Liver (tissue), 9 donors: Measurements from ENCODE around the gene RIOX2. TPM values are rescaled to one million over a fixed set of nuclear protein-coding genes. Genes with fewer than 3 reads are reported as not detected.

Source experiments
- DNase-seq: peaks from one replicate; pipeline ENCODE4 v3.0.0-alpha.2; 2017; ENCODE audit warnings: low spot score
- H3K27ac ChIP-seq, 2 donors: one replicate each; pipeline ENCODE4 v1.7.0; 2013; ENCODE audit warnings: inconsistent platforms in 2 of 2, low read length in 2 of 2, control low read depth in 1 of 2, low read depth in 1 of 2, mild to moderate bottlenecking in 1 of 2
- H3K27me3 ChIP-seq, 4 donors: one replicate each; pipeline versions ENCODE4 v1.6.1 to v1.7.0; 2013; ENCODE audit warnings: low read length in 3 of 4, inconsistent platforms in 1 of 4, mild to moderate bottlenecking in 1 of 4, moderate library complexity in 1 of 4; ENCODE audit not compliant: control insufficient read depth in 4 of 4, insufficient read depth in 4 of 4
- H3K36me3 ChIP-seq, 4 donors: one replicate each; pipeline versions ENCODE4 v1.6.1 to v1.7.0; 2013; ENCODE audit warnings: low read length in 3 of 4, mild to moderate bottlenecking in 3 of 4, low read depth in 1 of 4, moderate library complexity in 1 of 4; ENCODE audit not compliant: control insufficient read depth in 4 of 4, insufficient read depth in 3 of 4
- H3K4me1 ChIP-seq, 4 donors: one replicate each; pipeline versions ENCODE4 v1.6.1 to v1.7.0; 2013; ENCODE audit warnings: low read length in 3 of 4, mild to moderate bottlenecking in 3 of 4, moderate library complexity in 1 of 4; ENCODE audit not compliant: control insufficient read depth in 4 of 4, insufficient read depth in 4 of 4
- H3K4me3 ChIP-seq, 3 donors: one replicate each; pipeline versions ENCODE4 v1.6.1 to v1.7.0; 2013; ENCODE audit warnings: low read length in 3 of 3, control low read depth in 1 of 3, low read depth in 1 of 3, mild to moderate bottlenecking in 1 of 3
- H3K9ac ChIP-seq, 2 donors: one replicate each; pipeline ENCODE4 v1.7.0; 2013; ENCODE audit warnings: low read length in 2 of 2, mild to moderate bottlenecking in 2 of 2, moderate library complexity in 2 of 2, control low read depth in 1 of 2, low read depth in 1 of 2
- H3K9me3 ChIP-seq, 4 donors: one replicate each; pipeline versions ENCODE4 v1.6.1 to v1.7.0; 2013; ENCODE audit warnings: low read length in 3 of 4; ENCODE audit not compliant: control insufficient read depth in 4 of 4
- EGR1 ChIP-seq, 2 donors: IDR thresholded peaks; 2 replicates each; pipeline ENCODE4 v1.6.1; 2016 to 2018; ENCODE audit warnings: antibody characterized with exemption in 2 of 2, low read depth in 2 of 2
- FOXA1 ChIP-seq: IDR thresholded peaks from 2 replicates; pipeline ENCODE4 v1.6.1; 2016; ENCODE audit warnings: antibody characterized with exemption
- FOXA2 ChIP-seq: IDR thresholded peaks from 2 replicates; pipeline ENCODE4 v1.6.1; 2016; ENCODE audit warnings: antibody characterized with exemption
- GABPA ChIP-seq, 2 donors: IDR thresholded peaks in 1 of 2; conservative IDR thresholded peaks in 1 of 2; 2 replicates each; pipeline ENCODE4 v1.6.1; 2016; ENCODE audit warnings: antibody characterized with exemption in 2 of 2, mild to moderate bottlenecking in 1 of 2, moderate library complexity in 1 of 2
- HNF4A ChIP-seq, 2 donors: conservative IDR thresholded peaks; 2 replicates each; pipeline ENCODE4 v1.6.1; 2016; ENCODE audit warnings: antibody characterized with exemption in 2 of 2, mild to moderate bottlenecking in 2 of 2
- HNF4G ChIP-seq: IDR thresholded peaks from 2 replicates; pipeline ENCODE4 v1.6.1; 2016; ENCODE audit warnings: antibody characterized with exemption
- JUND ChIP-seq, 2 donors: IDR thresholded peaks; 2 replicates each; pipeline ENCODE4 v1.6.1; 2016; ENCODE audit warnings: antibody characterized with exemption in 2 of 2
- NR2F2 ChIP-seq: IDR thresholded peaks from 2 replicates; pipeline ENCODE4 v1.6.1; 2016; ENCODE audit warnings: antibody characterized with exemption
- RAD21 ChIP-seq, 2 donors: IDR thresholded peaks; 2 replicates each; pipeline ENCODE4 v1.6.1; 2016; ENCODE audit warnings: antibody characterized with exemption in 2 of 2, mild to moderate bottlenecking in 2 of 2
- RXRA ChIP-seq, 2 donors: IDR thresholded peaks; 2 replicates each; pipeline ENCODE4 v1.6.1; 2017 to 2018; ENCODE audit warnings: antibody characterized with exemption in 2 of 2, mild to moderate bottlenecking in 1 of 2
- YY1 ChIP-seq: IDR thresholded peaks from 2 replicates; pipeline ENCODE4 v1.6.1; 2016; ENCODE audit warnings: antibody characterized with exemption, mild to moderate bottlenecking
- WGBS: extraction: QIAGEN DNeasy Blood & Tissue Kit; methylation state at CpG from one replicate; pipeline ENCODE4 v1.1.7; 2013; 5-methylcytosine and 5-hydroxymethylcytosine counted together
- polyA plus RNA-seq, 2 donors: library from polyadenylated mRNA; stranded (reverse) in 1 of 2; unstranded in 1 of 2; fragments of 200-250 nt in 1 of 2; fragments of >200 nt in 1 of 2; fragmentation: Nextera tagmentation in 1 of 2; extraction: Ambion mirVana in 1 of 2; gene quantifications; one replicate each; pipeline versions ENCODE4 v1.2.1 to v1.2.3, GENCODE V29; 2013 to 2015
- total RNA-seq, 2 donors: library from RNA; depleted of rRNA; stranded (reverse); fragments of >200 nt; gene quantifications; one replicate each; pipeline ENCODE4 v1.2.3, GENCODE V29; 2014
- TF ChIP-seq, protein P1 (sequence below): fragments of 150-350 bp; IDR thresholded peaks from 2 replicates; pipeline ENCODE4 v1.5.1; 2017; ENCODE audit warnings: improper control_type of control experiment, low read depth, low read length; ENCODE audit not compliant: missing input control
- TF ChIP-seq, protein P2 (sequence below): IDR thresholded peaks from 2 replicates; pipeline ENCODE4 v1.6.1; 2016; ENCODE audit warnings: antibody characterized with exemption, mild to moderate bottlenecking
- TF ChIP-seq, protein P3 (sequence below): IDR thresholded peaks from 2 replicates; pipeline ENCODE4 v1.6.1; 2016; ENCODE audit warnings: antibody characterized with exemption
- TF ChIP-seq, protein P4 (sequence below): IDR thresholded peaks from 2 replicates; pipeline ENCODE4 v1.6.1; 2016; ENCODE audit warnings: antibody characterized with exemption
- TF ChIP-seq, protein P5 (sequence below): IDR thresholded peaks from 2 replicates; pipeline ENCODE4 v1.6.1; 2016; ENCODE audit warnings: antibody characterized with exemption
- donor health status: healthy.
- donor health status: healthy.
- donor health status: healthy.
- donor health status: healthy.
- donor health status: healthy.

Gene RIOX2
- total and polyA plus RNA-seq, 4 donors = 8.2 to 19.9 (median 11.0) TPM

DNA sequence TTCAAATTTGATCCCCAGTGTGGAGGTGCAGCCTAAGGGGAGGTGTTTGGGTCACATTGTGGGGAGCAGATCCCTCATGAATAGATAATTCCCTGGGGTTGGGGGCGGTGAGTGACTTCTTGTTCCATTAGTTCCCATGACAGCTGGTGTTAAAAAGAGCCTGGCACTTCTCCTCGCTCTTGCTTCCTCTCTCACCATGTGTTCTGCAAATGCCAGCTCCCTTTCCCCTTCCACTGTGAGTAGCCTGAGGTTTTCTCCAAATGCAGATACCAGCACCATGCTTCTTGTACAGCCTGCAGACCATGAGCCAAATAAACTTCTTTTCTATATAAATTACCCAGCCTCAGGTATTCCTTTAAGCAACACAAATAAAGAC is 23.1 kb downstream of the RIOX2 start (continued):
- TF ChIP-seq, protein P1, sequence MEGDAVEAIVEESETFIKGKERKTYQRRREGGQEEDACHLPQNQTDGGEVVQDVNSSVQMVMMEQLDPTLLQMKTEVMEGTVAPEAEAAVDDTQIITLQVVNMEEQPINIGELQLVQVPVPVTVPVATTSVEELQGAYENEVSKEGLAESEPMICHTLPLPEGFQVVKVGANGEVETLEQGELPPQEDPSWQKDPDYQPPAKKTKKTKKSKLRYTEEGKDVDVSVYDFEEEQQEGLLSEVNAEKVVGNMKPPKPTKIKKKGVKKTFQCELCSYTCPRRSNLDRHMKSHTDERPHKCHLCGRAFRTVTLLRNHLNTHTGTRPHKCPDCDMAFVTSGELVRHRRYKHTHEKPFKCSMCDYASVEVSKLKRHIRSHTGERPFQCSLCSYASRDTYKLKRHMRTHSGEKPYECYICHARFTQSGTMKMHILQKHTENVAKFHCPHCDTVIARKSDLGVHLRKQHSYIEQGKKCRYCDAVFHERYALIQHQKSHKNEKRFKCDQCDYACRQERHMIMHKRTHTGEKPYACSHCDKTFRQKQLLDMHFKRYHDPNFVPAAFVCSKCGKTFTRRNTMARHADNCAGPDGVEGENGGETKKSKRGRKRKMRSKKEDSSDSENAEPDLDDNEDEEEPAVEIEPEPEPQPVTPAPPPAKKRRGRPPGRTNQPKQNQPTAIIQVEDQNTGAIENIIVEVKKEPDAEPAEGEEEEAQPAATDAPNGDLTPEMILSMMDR = no peak
- no peak for TF ChIP-seq HNF4G

DNA sequence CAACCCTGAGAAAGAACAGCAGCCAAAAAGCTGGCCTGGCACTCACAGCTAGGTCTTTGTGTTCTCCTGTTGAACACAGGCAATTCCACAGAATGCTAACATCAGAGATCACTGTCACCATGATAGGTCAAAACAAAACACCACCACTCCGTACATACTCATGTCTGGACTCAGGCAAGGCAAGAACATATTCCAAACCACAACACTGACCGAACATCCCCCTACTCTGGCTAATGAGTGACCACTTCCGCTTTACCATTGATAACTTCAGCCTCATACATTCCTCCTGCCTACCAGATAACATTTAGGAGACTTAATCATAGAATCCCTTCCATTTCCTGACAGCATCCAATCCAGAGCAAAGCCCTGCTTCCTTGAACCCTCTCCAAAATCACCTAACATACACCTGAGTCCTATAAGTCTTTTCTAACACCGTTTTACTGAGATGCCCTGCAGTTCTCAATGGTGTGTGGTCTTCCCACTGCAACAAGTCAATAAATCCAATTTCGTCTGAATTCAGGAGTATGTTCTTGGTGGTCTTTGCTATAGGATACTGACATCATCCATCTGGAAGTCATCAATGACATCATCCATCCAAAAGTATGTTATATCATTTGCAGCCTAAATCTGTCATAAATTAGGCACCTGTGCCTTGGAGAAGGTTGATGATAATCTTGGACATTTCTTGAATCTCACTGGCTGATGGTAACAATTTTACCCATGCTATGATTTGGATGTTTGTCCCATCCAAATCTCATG is 23.7 kb downstream of the RIOX2 start:
- H3K4me3 ChIP-seq = no peak overlapping the region
- H3K9me3 ChIP-seq = no peaks in the 10 kb centered on the region
- no peak overlapping the region for H3K27ac ChIP-seq
- TF ChIP-seq, protein P2, sequence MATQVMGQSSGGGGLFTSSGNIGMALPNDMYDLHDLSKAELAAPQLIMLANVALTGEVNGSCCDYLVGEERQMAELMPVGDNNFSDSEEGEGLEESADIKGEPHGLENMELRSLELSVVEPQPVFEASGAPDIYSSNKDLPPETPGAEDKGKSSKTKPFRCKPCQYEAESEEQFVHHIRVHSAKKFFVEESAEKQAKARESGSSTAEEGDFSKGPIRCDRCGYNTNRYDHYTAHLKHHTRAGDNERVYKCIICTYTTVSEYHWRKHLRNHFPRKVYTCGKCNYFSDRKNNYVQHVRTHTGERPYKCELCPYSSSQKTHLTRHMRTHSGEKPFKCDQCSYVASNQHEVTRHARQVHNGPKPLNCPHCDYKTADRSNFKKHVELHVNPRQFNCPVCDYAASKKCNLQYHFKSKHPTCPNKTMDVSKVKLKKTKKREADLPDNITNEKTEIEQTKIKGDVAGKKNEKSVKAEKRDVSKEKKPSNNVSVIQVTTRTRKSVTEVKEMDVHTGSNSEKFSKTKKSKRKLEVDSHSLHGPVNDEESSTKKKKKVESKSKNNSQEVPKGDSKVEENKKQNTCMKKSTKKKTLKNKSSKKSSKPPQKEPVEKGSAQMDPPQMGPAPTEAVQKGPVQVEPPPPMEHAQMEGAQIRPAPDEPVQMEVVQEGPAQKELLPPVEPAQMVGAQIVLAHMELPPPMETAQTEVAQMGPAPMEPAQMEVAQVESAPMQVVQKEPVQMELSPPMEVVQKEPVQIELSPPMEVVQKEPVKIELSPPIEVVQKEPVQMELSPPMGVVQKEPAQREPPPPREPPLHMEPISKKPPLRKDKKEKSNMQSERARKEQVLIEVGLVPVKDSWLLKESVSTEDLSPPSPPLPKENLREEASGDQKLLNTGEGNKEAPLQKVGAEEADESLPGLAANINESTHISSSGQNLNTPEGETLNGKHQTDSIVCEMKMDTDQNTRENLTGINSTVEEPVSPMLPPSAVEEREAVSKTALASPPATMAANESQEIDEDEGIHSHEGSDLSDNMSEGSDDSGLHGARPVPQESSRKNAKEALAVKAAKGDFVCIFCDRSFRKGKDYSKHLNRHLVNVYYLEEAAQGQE = no peak
- TF ChIP-seq HNF4G (no peak), RXRA (IDR thresholded peaks at IDR 0.05) (no peak), FOXA1 (no peak), HNF4A (conservative IDR thresholded peaks at IDR 0.05) (no peak), NR2F2 (no peak), FOXA2 (no peak), GABPA (IDR thresholded peaks at IDR 0.05 in 1 of 2, conservative IDR thresholded peaks at IDR 0.05 in 1 of 2) (no peak), EGR1 (IDR thresholded peaks at IDR 0.05; ENCODE audit: low read depth in 2 of 2) (no peak), JUND (IDR thresholded peaks at IDR 0.05) (no peak), YY1 (no peak), RAD21 (IDR thresholded peaks at IDR 0.05) (no peak)
- TF ChIP-seq, protein P3, sequence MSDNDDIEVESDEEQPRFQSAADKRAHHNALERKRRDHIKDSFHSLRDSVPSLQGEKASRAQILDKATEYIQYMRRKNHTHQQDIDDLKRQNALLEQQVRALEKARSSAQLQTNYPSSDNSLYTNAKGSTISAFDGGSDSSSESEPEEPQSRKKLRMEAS = no peak
- TF ChIP-seq, protein P4, sequence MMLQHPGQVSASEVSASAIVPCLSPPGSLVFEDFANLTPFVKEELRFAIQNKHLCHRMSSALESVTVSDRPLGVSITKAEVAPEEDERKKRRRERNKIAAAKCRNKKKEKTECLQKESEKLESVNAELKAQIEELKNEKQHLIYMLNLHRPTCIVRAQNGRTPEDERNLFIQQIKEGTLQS = no peak
- TF ChIP-seq, protein P5, sequence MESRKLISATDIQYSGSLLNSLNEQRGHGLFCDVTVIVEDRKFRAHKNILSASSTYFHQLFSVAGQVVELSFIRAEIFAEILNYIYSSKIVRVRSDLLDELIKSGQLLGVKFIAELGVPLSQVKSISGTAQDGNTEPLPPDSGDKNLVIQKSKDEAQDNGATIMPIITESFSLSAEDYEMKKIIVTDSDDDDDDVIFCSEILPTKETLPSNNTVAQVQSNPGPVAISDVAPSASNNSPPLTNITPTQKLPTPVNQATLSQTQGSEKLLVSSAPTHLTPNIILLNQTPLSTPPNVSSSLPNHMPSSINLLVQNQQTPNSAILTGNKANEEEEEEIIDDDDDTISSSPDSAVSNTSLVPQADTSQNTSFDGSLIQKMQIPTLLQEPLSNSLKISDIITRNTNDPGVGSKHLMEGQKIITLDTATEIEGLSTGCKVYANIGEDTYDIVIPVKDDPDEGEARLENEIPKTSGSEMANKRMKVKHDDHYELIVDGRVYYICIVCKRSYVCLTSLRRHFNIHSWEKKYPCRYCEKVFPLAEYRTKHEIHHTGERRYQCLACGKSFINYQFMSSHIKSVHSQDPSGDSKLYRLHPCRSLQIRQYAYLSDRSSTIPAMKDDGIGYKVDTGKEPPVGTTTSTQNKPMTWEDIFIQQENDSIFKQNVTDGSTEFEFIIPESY = no peak
- H3K27me3 ChIP-seq = no peaks in the 10 kb centered on the region
- no peak for DNase-seq
- peaks cover 14 to 76% (median 37%) of the 10 kb centered on the region in 4 donors for H3K36me3 ChIP-seq
- no peak overlapping the region for H3K9ac ChIP-seq
- WGBS = 95% methylated on average over 5 of the region's 5 CpGs
- no peaks in the 10 kb centered on the region for H3K4me1 ChIP-seq
